CD4-positive, alpha-beta T cell treated with Interleukin-2 at 100 ng/mL for 4 hours (primary cell): ENCODE data around the gene ELFN1.

Experiments
- DNase-seq: peaks from one replicate; pipeline ENCODE4 v3.0.0-alpha.2; 2020; ENCODE audit warnings: low spot score

Gene ELFN1

DNA sequence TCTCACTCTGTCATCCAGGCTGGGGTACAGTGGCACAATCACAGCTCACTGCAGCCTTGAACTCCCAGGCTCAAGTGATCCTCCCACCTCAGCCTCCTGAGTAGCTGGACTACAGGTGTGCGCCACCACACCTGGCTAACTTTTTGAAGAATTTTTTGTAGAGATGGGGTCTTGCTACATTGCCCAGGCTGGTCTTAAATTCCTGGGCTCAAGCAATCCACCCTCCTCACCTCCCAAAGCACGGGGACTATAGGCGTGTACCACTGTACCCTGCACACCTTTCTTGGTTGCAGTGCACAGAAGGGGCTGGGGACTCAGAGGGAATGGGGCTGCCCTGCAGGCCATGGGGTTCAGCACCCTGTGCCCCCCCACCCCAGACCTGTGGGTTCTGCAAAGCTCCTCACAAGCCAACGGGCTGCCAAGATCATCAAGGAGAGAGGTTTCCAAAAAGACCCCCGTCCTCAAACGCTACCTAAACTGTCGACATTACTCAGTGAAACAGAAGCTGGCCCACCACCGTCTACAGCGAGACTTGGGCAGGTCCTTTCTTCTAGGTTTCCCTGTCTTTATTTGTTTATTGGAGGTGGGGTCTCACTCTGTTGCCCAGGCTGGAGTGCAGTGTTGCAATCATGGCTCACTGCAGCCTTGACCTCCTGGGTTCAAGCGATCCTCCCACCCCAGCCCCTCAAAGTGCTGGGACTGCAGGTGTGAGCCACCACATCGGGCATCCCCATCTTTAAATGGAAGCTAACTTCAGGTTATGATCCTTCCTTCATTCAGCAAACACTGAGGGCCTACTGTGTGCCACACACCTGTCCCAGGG, 26.6 kb upstream of the ELFN1 start:
- DNase-seq: no peak

DNA sequence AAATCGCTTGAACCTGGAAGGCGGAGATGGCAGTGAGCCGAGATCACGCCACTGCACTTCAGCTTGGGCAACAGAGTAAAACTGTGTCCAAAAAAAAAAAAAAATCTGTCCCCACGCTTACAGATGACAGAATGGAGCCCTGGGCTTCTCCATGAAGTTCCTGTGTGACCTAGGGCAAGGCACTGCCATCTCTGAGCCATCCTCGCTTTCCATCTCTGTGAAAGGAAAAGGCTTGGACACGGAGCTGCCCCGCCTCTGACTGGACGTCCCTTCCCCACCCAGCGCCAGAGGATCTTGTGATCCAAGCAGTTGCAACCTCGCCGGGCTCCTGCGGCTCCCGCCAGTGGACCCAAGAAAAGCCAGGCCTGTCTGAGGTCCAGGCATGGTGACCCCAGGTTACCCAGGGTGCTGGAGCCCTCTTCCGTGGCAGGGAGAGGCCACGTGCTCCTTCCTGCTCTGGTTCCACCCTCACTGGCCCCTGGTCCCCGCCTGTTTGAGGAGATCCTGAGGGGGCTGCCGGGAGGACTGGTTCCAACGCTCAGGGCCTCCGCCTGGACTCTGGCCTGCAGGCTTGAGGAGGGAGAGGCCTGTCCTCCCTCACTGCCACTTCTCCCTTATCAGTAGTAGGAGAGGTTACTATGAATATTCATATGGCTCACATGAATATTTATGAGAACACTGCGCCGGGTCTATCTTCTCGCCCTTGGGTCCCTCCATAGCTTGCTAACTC, 25.6 kb upstream of the ELFN1 start:
- DNase-seq: no peak

DNA sequence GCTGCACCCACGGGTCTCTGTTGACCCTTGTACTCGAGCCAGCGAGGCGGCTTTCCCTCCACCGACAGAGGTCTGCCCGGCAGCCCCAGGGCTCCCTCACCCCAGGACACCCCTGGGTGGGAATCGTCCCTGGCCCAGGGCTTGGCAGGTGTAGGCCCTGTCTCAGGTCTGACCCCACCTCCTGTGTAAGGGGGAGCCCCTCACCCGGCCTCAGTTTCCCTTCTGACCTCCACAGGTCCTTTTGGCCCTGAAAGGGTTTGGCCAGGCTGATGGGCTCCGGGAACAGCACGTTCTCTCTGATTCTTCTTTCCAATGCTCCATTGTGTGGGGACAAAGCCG, 25.0 kb upstream of the ELFN1 start:
- DNase-seq: no peak

DNA sequence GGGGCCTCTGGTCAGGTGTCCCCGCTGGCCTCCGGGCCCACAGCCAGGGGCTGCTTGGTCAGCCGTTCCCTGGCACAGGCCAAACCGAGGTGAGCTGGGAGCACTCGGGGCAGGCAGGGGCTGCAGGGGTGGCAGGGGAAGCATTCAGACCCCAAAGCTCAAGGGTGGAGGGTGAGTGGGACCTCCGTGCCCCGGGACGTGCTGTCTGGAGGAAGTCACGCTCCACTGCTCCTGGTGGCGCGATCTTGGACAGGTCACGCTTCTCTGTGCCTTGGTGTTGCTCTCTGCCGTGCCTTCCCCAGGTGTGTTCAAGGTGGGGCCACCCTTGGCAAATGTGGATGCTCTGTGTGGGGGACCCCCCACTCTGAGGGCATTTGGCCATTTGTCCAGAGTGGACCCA, 24.6 kb upstream of the ELFN1 start:
- no peak for DNase-seq

DNA sequence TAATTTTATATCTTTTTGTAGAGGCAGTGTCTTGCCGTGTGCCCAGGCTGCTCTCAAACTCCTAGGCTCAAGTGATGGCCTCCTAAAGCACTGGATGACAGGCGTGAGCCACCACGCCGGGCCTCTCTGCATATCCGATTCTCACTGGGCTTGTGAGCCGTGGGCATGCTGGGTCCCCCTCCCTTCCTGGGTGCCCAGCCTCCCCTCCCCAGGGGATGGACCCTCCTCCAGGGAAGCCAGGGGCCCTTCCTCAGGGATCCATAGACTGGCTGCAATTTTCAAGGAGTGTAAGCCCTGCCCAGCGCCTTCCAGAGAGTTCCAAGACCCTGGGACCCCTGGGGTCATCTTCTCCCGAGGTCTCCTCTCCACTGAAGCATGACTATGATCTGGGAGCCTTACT, 23.7 kb upstream of the ELFN1 start:
- DNase-seq: no peak

DNA sequence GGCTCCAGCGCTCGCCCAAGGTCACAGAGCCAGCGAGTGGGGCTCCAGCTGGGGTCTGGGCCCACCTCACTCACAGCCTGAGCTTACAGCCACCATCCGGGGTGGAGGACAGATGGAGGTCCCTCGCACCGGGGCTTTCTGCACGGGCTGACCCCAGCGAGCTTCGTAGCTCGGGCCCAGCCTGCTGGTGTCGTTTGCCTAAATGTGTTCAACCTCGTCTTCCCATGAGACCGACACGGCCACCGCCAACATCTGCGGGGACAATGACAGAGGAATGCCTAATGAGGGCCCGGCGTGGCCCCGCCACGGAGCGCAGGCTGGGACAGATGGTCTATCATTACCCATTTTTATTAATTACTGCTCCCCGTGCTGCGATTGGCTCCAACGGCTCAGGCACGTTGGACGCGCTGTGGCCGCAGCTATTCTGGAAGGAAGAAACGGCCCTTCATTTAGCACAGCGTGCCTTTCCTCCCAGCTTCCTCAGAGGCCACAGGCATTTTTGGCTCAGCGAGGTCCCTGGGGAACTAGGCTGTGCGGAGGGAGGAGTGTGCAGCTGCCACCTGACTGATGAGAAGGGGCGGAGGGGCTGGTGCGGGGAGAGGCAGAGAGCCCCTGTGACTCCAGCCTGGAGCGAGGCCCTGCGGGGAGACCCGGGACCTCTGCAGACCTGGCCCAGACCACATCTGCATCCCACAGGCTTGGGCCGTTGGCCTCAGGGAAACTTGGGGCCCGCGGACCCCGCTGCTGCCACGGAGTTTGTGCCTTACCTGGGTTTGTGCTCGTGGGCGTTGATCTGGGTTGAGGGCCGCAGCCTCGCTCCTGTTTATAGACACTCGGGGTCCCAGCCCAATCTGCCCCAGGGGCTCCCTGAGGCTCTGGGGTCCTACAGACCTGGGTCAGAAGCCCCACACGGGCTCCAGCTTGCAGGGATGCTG, 22.9 kb upstream of the ELFN1 start:
- no peak for DNase-seq

DNA sequence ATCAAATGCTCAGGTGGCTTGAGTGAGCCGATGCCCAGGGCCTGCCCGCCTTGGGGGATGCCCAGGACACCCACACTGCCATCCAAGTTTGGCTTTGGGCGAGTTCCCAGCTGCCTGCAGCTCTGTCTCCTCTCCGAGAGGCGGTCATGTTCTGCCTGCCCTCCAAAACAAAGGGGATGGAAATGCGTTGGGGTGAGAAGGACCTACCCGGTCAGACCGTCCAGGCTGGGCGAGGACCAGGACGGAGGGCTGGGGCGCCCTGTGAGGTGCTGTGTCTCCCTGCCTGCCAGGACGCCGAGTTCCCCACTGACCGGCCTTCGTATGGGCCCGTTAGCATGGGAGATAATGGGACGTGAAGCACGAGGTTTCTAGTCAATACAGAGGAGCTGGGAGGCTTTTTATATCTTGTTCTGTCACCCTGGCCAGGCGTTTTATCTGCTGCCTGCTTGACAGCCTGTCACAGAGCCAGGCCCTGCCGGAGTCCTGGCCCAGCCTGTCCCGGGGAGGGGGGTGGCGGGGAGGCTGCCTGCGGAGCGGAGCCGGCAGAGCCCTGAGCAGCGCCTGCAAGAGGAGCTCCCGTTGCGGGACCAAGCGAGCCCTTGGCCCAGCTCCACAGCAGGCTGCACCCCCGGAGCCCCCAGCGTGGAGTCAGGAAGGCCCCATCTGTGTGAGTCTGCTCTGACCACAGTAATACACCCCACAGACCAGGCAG, 22.0 kb upstream of the ELFN1 start:
- DNase-seq: no peak

DNA sequence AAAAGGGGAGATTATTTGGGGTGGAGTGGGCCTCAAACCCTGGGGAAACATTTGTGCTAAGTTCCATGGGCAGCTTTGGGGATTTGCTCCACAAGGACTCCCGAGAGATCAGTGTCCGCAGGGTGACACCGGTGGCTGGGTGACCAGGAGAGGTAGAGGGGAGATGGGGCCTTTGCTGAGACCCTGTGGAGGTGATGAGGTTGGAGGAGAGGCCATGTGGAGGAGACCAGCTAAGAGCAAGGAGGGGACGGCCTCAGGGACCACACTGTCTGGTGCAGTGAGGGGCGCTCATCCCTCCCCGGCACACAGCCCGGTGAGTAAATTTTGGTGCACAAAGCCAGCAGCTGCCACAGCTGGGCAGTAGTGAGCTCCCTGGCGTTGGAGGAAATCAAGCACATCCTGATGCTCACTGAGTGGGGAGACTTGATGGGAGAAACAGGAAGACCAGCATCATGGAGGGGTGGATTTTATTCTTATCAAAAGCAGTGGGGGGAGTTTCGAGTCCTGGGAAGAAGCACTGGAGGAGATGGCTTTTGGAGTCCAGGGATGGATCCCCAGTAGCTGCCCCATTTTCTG, 20.2 kb upstream of the ELFN1 start:
- DNase-seq: no peak

DNA sequence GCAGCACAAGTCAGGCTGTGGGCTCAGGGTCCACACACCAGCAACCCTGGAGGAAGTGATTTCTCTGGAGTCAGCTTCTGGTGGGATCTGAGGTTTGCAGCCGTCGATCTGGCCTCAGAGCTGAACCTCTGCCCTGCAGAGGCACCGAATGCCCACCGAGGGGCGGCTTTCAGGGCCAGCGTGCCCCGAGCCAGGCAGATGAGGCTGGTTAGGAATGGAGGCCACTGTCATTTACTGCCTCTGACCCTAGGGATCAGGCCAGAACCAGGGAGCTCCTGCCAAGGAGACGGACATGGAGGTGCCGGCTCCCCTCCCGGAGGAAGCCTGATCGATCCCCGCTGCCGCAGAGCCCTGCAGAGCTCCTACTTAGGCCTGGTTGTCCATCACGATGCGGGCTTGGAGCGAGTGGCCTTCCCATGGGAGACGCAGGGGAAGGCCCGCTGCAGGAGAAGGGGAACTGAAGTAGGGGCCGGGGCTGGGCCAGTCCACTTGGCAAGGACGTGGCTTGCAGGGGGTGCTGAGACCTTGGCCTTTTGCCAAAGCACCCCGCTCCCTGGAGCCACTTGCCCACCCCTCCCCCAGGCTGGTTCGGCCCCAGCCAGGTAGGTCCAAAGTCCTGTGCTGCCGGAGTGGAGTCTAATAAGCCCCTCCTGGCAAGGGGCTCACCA, 19.6 kb upstream of the ELFN1 start:
- DNase-seq: no peak

DNA sequence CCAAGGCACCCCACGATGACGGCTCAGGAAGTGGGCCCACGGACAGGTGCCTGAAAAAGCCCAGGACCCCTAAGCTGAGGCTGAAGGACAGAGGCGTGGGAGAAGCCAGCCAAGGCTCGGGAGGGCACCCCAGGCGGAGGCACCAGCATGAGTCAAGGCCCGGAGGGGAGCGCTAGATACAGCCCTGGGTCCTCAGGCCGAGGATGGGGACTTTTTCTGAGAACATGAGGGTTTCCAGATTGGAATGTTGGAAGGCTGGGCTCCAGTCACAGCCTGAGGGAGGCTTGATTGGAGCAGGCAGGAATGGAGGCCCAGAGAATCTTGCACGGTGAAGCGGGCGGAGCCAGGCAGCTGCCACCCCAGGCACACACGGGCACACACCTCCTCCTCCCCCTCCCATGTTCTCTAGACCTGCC, 19.0 kb upstream of the ELFN1 start:
- DNase-seq: no peak

DNA sequence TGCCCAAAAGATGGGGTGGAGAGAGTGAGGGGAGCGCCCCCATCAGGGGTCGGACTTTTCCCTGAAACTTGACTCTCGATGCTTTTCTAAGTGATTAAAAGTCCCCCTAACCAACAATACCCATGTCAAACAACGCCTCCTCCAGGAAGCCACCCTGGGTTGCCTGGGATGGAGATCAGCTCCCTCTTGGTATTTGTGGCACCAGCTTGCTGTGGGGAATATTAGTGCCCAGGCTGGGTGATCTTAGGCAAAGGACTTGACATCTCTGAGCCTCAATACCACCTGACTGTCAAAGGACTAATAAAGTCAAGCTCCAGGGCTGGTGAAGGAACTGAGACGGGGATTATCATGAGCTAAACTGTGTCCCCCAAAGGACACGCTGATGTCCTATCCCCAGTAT, 18.2 kb upstream of the ELFN1 start:
- DNase-seq: no peak

DNA sequence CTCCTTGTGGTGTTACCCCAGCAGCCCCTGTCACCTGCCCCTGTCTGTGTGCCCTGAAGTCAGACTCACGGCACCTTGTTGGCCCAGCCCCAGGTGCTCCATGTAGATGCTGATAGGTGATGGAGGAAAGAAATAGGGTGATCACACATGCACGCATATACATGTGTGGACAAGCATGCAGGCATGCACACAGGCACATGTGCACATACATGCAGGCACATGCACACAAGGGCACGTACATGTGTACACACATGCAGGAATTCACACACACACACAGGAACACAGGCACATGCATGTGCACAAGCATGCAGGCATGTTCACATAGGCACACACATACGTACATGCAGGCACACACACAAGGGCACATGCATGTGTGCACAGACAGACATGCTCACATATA, 16.6 kb upstream of the ELFN1 start:
- DNase-seq: no peak

DNA sequence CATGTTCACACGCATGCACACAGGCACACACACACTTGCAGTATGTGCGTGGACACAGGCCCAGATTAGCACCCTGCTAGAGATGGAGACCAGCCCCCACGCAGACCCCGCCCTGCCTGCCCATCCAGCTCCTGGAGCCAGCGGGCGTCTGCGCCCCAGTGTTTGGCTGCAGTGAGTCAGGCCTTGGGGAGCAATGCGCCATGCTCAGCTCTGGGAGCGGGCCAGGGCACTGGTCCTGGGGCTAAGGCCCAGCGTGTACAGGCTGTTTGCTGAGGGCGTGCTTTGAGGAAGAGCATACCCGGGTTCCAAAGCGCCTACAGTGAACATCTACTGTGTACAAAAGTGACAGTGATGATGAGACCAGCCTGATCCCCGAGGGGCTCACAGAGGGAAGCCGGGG, 16.0 kb upstream of the ELFN1 start:
- no peak for DNase-seq

DNA sequence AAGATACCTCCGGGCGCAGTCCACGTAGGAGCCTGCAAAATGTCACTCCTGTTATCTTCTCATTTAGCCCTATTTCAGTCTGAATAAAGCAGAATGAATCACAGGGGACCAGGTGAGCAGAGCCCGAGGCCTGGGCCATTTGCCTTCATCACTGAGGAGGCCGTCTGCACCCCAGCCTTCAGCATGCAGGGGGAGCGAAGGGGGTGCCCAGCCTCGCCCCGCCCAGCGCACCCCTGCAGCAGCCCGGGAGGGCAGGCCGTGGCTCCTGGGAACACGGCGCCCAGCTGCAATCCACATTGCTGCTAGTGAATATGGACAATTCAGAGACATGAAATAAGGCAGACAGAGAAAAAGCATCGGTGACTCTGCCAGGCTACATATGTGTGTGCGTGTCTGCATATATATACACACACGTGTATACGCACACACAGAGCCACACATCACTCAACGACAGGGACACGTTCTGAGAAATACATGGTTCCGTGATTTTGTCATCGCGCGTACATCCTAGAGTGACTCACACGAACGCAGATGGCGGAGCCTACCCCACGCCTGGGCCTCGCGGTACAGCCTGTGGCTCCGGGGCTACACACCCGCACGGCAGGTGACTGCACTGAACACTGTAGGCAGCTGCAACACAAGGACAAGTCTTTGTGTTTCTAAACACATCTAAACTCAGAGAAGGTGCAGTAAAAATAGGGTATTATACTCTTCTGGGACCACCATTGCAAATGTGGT, 15.2 kb upstream of the ELFN1 start:
- no peak for DNase-seq

DNA sequence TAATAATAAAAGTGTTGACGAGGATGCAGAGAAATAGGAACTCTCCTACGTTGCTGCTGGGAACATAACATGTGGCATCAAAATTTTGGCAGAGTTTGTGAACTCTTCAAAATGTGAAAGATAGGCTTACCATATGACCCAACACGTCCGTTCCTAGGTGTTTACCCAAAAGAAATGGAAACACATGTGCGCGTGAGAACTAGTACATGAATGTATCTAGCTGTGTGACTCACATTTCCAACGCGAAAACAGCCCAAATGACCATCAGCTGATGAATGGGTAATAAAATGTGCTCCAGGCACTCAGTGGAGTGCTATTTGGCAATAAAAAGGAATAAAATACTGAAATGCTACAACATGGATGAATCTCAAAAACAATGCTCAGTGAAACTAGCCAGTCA, 10.4 kb upstream of the ELFN1 start:
- DNase-seq: no peak

DNA sequence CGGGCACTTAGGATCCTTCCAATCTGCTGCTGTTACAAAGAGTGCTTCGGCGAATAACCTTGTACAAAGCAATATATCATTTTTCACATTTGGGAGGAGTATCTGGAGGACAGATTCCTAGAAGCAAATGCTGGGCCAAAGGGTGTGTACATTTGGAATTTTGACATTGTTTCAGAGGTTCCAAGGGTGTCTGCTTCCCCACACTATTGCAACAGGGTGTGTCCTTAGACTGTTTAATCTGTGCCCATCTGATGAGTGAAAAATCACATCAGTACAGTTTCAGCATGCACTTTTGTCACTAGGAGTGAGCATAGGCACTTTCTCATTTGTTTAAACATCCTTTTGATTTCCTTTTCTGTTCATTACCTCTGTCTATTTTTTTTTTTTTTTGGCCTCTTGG, 8.6 kb upstream of the ELFN1 start:
- DNase-seq: no peak

DNA sequence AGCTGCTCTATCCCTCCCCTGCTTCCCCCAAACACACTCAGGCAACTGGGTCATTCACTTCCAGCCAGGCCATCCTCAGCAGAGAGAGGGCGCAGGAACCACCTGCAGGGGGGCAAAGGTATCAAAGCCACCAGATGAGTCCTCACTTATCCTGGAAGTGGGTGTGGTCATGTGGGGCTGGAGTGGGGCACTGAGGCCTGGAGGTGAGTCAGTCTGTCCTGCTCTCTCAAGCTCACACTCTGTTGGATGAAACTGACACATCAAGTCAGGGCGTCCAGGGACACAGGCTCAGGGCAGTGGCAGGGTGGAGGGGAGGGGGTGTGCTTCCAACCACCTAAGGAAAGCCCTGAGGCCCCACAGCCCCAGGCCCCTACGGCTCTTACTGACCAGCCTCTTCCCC, 8.0 kb upstream of the ELFN1 start:
- DNase-seq: no peak

DNA sequence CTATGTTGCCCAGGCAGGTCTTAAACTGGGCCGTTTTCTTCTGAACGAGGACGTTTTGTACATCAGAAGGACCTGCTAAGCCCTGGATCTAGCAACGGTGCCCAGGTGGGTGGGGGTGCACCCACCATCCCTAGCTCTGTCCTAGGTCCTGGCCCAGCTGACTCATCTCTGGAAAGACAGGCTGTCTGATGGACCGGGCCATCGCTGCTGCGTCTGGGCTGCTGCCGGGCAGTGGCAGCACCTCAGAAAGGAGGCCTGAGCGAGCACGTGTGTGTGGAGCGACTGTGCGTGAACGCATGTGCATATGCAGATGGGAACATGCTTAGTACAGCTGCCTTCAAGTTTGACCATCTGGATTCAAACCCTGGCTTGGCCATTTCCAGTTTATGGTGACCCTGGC, 7.3 kb upstream of the ELFN1 start:
- DNase-seq: no peak

DNA sequence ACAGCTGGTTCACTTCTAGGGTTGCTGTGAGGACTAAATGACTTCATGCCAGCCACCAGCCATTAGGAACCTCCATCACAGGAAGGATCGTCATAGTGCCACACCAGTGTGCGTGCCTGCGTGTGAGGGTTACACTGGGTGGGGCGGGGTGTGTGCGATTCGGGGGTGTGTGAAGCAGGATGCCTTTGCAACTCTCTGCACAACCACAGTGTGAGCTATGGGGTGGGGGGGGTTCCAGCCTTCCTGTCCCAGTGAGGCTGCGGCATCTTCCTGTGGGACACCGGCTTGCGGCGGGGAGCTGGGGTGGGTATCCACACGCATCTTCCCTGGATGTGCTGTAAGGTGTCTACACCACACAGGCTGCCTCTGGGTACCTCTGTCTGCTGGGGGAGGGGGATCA, 6.9 kb upstream of the ELFN1 start:
- DNase-seq: no peak

DNA sequence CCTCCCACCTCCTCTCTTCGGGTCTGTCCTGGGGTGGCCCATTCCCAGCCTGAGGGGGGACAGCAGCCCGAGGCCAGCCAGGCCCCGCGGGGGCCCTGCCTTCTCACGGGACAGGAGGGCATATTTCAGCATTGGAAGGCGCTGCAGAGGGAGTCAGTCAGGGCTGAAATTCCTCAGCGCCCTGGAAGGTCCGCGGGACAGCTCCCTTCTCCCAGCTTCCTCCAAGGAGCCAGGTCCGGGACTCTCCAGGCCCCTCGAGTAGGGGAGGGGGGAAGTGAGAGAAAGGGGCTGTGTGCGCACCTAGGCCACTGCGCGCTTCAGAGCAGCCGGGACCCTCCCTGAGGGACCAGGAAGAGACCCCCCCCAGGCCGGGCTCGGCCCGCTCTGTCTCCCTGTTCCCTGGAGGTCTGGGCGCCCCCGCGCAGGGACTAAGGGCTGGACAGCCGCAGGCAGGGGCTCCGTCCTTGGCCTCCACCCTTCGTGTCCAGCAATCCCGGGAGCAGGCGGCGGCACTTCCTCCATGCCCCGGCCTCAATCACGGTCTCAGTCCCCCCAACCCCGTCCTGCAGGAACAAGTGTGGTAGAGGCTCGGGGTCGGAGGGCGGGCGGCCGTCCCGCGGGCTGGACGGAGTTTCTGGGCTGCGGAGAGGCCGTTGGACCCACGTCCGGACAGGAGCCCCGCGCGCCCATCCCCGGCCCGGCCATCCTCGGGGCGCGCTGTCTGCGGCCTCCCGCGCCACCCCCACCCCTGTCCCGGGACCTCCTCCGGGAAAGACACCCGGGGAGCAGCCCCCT, 6.0 kb upstream of the ELFN1 start:
- DNase-seq: no peak
